ENCODE results near the gene IQSEC1.
A peak's percentile ranks its signal among the peaks of the same experiment; 100 is the strongest.
"Not testable (repeated sequence)": the region's sequence is repeated elsewhere in the genome, so short reads cannot be mapped to it uniquely, and the experiment has no call there.

The IQSEC1 gene

GRCh38 chr3:12884790-12885582, 188.2 kb downstream of the IQSEC1 start:
- peak in 3 of 56 donors; percentile 21 to 30 (median 28) for DNase-seq

- peak in 50 of 56 donors; percentile 10 to 81 (median 53) for DNase-seq
These were observed 189.0 kb downstream of the IQSEC1 start for GRCh38 chr3:12884186-12884680.

GRCh38 chr3:12882336-12883310, 190.6 kb downstream of the IQSEC1 start:
- no peak for DNase-seq

GRCh38 chr3:12881858-12882257, 191.4 kb downstream of the IQSEC1 start:
- DNase-seq = not testable (repeated sequence)

- peak in 34 of 56 donors; percentile 11 to 81 (median 53) for DNase-seq
These were observed 193.9 kb downstream of the IQSEC1 start for GRCh38 chr3:12879191-12879815.

- not testable (repeated sequence) for DNase-seq
These were observed 194.5 kb downstream of the IQSEC1 start for GRCh38 chr3:12878758-12879157.

- DNase-seq = no peak
These were observed 195.1 kb downstream of the IQSEC1 start for GRCh38 chr3:12878141-12878574.

- DNase-seq = no peak
These were observed 196.2 kb downstream of the IQSEC1 start for GRCh38 chr3:12877040-12877439.

GRCh38 chr3:12875857-12876836, 197.1 kb downstream of the IQSEC1 start:
- DNase-seq = peak in 3 of 56 donors; percentile 16 to 41 (median 38)

GRCh38 chr3:12871404-12871983, 201.7 kb downstream of the IQSEC1 start:
- no peak for DNase-seq

GRCh38 chr3:12870942-12871341, 202.3 kb downstream of the IQSEC1 start:
- DNase-seq = peak in 2 of 56 donors; percentile 7 to 13

GRCh38 chr3:12869035-12869621, 204.1 kb downstream of the IQSEC1 start:
- DNase-seq = peak in 9 of 56 donors; percentile 6 to 61 (median 31)

GRCh38 chr3:12868039-12869034, 204.9 kb downstream of the IQSEC1 start:
- peak in 55 of 56 donors; percentile 18 to 90 (median 72) for DNase-seq

GRCh38 chr3:12866836-12867235, 206.4 kb downstream of the IQSEC1 start:
- no peak for DNase-seq

- DNase-seq = no peak
These were observed 208.0 kb downstream of the IQSEC1 start for GRCh38 chr3:12865271-12865670.

- no peak for DNase-seq
These were observed 210.8 kb downstream of the IQSEC1 start for GRCh38 chr3:12862387-12862786.

- DNase-seq = no peak
These were observed 211.6 kb downstream of the IQSEC1 start for GRCh38 chr3:12861611-12862010.

- no peak for DNase-seq
These were observed 213.4 kb downstream of the IQSEC1 start for GRCh38 chr3:12859840-12860239.
